Neural cell (in vitro differentiated cells): ENCODE data around the gene ZNF814. TPM values are rescaled to one million over a fixed set of nuclear protein-coding genes. Genes with fewer than 3 reads are reported as not detected.

Experiments
- H2AFZ ChIP-seq: fragments of 200-600, 300-800 bp; sonication (generic), shearing (Covaris generic); 2 replicates; pipeline ENCODE4 v1.6.0; 2014; ENCODE audit warnings: low read depth, mild to moderate bottlenecking, antibody characterized with exemption, low read length, moderate library complexity
- H3F3A ChIP-seq: fragments of 200-600 bp; shearing (Covaris generic); 2 replicates; pipeline ENCODE4 v1.6.1; 2016; ENCODE audit warnings: mild to moderate bottlenecking, moderate library complexity, mixed read lengths, antibody characterized with exemption, low read length; ENCODE audit not compliant: insufficient read depth, poor library complexity, severe bottlenecking
- H3K27ac ChIP-seq: fragments of 200-600, 300-800 bp; sonication (generic), shearing (Covaris generic); 2 replicates; pipeline ENCODE4 v1.5.1; 2014; ENCODE audit warnings: mild to moderate bottlenecking, low read length, moderate library complexity
- H3K27me3 ChIP-seq: fragments of 300-800, 200-600 bp; sonication (generic), shearing (Covaris generic); 2 replicates; pipeline ENCODE4 v1.6.0; 2014; ENCODE audit warnings: mild to moderate bottlenecking, low read depth, low read length, moderate library complexity; ENCODE audit not compliant: insufficient read depth
- H3K36me3 ChIP-seq: fragments of 300-800, 200-600 bp; sonication (generic), shearing (Covaris generic); 2 replicates; pipeline ENCODE4 v1.5.1; 2014; ENCODE audit warnings: mild to moderate bottlenecking, antibody characterized with exemption, low read length, moderate library complexity; ENCODE audit not compliant: insufficient read depth
- H3K4me2 ChIP-seq: fragments of 300-800, 200-600 bp; sonication (generic), shearing (Covaris generic); 2 replicates; pipeline ENCODE4 v1.6.0; 2014; ENCODE audit warnings: mild to moderate bottlenecking, low read length
- H3K4me3 ChIP-seq: fragments of 300-800, 200-600 bp; sonication (generic), shearing (Covaris generic); 2 replicates; pipeline ENCODE4 v1.5.1; 2014; ENCODE audit warnings: mild to moderate bottlenecking, low read length, moderate library complexity
- H3K79me2 ChIP-seq: fragments of 200-600 bp; shearing (Covaris generic); replicated peaks from 2 replicates; pipeline ENCODE4 v1.6.0; 2014; ENCODE audit warnings: mild to moderate bottlenecking, low read length, moderate library complexity; ENCODE audit not compliant: insufficient read depth
- H3K9ac ChIP-seq: fragments of 300-800, 200-600 bp; sonication (generic), shearing (Covaris generic); 2 replicates; pipeline ENCODE4 v1.6.1; 2016; ENCODE audit warnings: mild to moderate bottlenecking, low read length, mixed read lengths
- H3K9me2 ChIP-seq: fragments of 200-600 bp; shearing (Covaris generic); 2 replicates; pipeline ENCODE4 v1.6.1; 2016; ENCODE audit warnings: mild to moderate bottlenecking, low read length, mixed read lengths; ENCODE audit not compliant: insufficient read depth
- H3K9me3 ChIP-seq: fragments of 200-600, 300-800 bp; sonication (generic), shearing (Covaris generic); 2 replicates; pipeline ENCODE4 v1.6.1; 2016; ENCODE audit warnings: mild to moderate bottlenecking, mixed run types, low read length, moderate library complexity, mixed read lengths
- H4K20me1 ChIP-seq: fragments of 200-600 bp; shearing (Covaris generic); 2 replicates; pipeline ENCODE4 v1.6.1; 2016; ENCODE audit warnings: mild to moderate bottlenecking, mixed run types; ENCODE audit not compliant: insufficient read depth
- CTCF ChIP-seq: fragments of 450-650 bp; IDR thresholded peaks from 2 replicates; pipeline ENCODE4 v1.5.1; 2014; ENCODE audit warnings: antibody characterized with exemption, mild to moderate bottlenecking, moderate library complexity; ENCODE audit not compliant: poor library complexity, severe bottlenecking
- EP300 ChIP-seq: fragments of 450-650 bp; conservative IDR thresholded peaks from 2 replicates; pipeline ENCODE4 v1.6.1; 2014; ENCODE audit warnings: antibody characterized with exemption, mild to moderate bottlenecking, moderate library complexity; ENCODE audit not compliant: poor library complexity, severe bottlenecking
- EZH2 ChIP-seq: fragments of 200-600, 300-800 bp; shearing (Covaris generic), sonication (generic); IDR thresholded peaks from 2 replicates; pipeline ENCODE4 v1.6.1; 2014; ENCODE audit warnings: antibody characterized with exemption, low read length, borderline replicate concordance, mild to moderate bottlenecking; ENCODE audit not compliant: insufficient read depth, poor library complexity, severe bottlenecking
- MXI1 ChIP-seq: fragments of 450-650 bp; conservative IDR thresholded peaks from 2 replicates; pipeline ENCODE4 v1.6.1; 2014; ENCODE audit warnings: antibody characterized with exemption, mild to moderate bottlenecking; ENCODE audit not compliant: poor library complexity, severe bottlenecking
- POLR2AphosphoS5 ChIP-seq: IDR thresholded peaks from 2 replicates; pipeline ENCODE4 v1.6.1; 2012
- RAD21 ChIP-seq: fragments of 450-650 bp; conservative IDR thresholded peaks from 2 replicates; pipeline ENCODE4 v1.6.1; 2014; ENCODE audit warnings: antibody characterized with exemption, mild to moderate bottlenecking, moderate library complexity
- REST ChIP-seq: IDR thresholded peaks from 2 replicates; pipeline ENCODE4 v1.6.1; 2012; ENCODE audit warnings: borderline replicate concordance
- SMC3 ChIP-seq: fragments of 450-650 bp; conservative IDR thresholded peaks from 2 replicates; pipeline ENCODE4 v1.6.1; 2014; ENCODE audit warnings: antibody characterized with exemption, mild to moderate bottlenecking, moderate library complexity; ENCODE audit not compliant: poor library complexity
- TAF1 ChIP-seq: IDR thresholded peaks from 2 replicates; pipeline ENCODE4 v1.6.1; 2012; ENCODE audit warnings: low read depth
- polyA plus RNA-seq: library from polyadenylated mRNA; depleted of rRNA; stranded (reverse); fragments of >200 nt; gene quantifications from 2 replicates; pipeline ENCODE4 v1.2.3, GENCODE V29; 2014

The ZNF814 gene
- polyA plus RNA-seq, 1 donor from 2014 or later = 17.7 TPM

- no peaks in the 10 kb centered on the region for H3K9me3 ChIP-seq
- H4K20me1 ChIP-seq = no peaks in the 10 kb centered on the region
- no peaks in the 10 kb centered on the region for H3F3A ChIP-seq
- no peaks in the 10 kb centered on the region for H3K36me3 ChIP-seq
- H3K27ac ChIP-seq = peak overlapping the region; percentile 79
- no peaks in the 10 kb centered on the region for H3K27me3 ChIP-seq
- peak overlapping the region; percentile 53 for H2AFZ ChIP-seq
- H3K79me2 ChIP-seq = peaks cover 6% of the 10 kb centered on the region
- H3K4me2 ChIP-seq = peak overlapping the region; percentile 65
- TF ChIP-seq TAF1 (no peak), CTCF (no peak), SMC3 (no peak), MXI1 (no peak), REST (no peak), POLR2AphosphoS5 (no peak), RAD21 (no peak), EP300 (no peak), EZH2 (no peak)
- H3K9ac ChIP-seq = peak overlapping the region; percentile 83
- no peaks in the 10 kb centered on the region for H3K9me2 ChIP-seq
- H3K4me3 ChIP-seq = peak overlapping the region; percentile 94
Measured at GRCh38 chr19:57815247-57816075, 73.4 kb downstream of the ZNF814 start.

GRCh38 chr19:57814505-57815246 is 74.2 kb downstream of the ZNF814 start, which contains the start of gene ZNF552:
ZNF552 (minus strand) TSS chr19:57814913; CDS start chr19:57814743, 170 bp downstream.
- no peaks in the 10 kb centered on the region for H3K9me2 ChIP-seq
- no peaks in the 10 kb centered on the region for H3F3A ChIP-seq
- TF ChIP-seq EZH2 (no peak), RAD21 (peak; percentile 27), POLR2AphosphoS5 (peak; percentile 83), TAF1 (peak; percentile 69), EP300 (no peak), REST (peak; percentile 13), CTCF (peak; percentile 29), MXI1 (peak; percentile 95), SMC3 (peak; percentile 53)
- H3K9ac ChIP-seq = peak within 1 kb of the TSS; percentile 83
- peak within 1 kb of the TSS; percentile 53 for H2AFZ ChIP-seq
- no peaks in the 10 kb centered on the region for H3K36me3 ChIP-seq
- H4K20me1 ChIP-seq = no peaks in the 10 kb centered on the region
- peak within 1 kb of the TSS; percentile 94 for H3K4me3 ChIP-seq
- H3K4me2 ChIP-seq = peak within 1 kb of the TSS; percentile 70
- H3K9me3 ChIP-seq = no peaks in the 10 kb centered on the region
- H3K27me3 ChIP-seq = no peaks in the 10 kb centered on the region
- peaks cover 6% of the 10 kb centered on the region for H3K79me2 ChIP-seq
- H3K27ac ChIP-seq = peak within 1 kb of the TSS; percentile 79
